CD14-positive monocyte (primary cell): ENCODE data around the gene BMP2K. TPM values are rescaled to one million over a fixed set of nuclear protein-coding genes. Genes with fewer than 3 reads are reported as not detected.

Source experiments
- DNase-seq, 3 donors: peaks; one replicate each; pipeline ENCODE4 v3.0.0-alpha.2; 2011 to 2022
- H2AFZ ChIP-seq: 2 replicates; pipeline ENCODE4 v1.6.0; 2012; ENCODE audit warnings: mild to moderate bottlenecking, low read depth, low read length, inconsistent platforms; ENCODE audit not compliant: insufficient read depth, poor library complexity, severe bottlenecking
- H3K27ac ChIP-seq, 2 donors: 1 replicate in 1 of 2; 2 replicates in 1 of 2; pipeline ENCODE4 v1.5.1; 2012 to 2013; ENCODE audit warnings: low read length in 2 of 2, control low read depth in 1 of 2, inconsistent platforms in 1 of 2, low read depth in 1 of 2, mild to moderate bottlenecking in 1 of 2
- H3K27me3 ChIP-seq, 2 donors: one replicate each; pipeline versions ENCODE4 v1.6.0 to v1.6.1; 2011 to 2013; ENCODE audit warnings: low read length in 2 of 2; ENCODE audit not compliant: control insufficient read depth in 2 of 2, insufficient read depth in 2 of 2
- H3K36me3 ChIP-seq, 2 donors: replicated peaks in 1 of 2; 1 replicate in 1 of 2; 2 replicates in 1 of 2; pipeline versions ENCODE4 v1.5.1 to v1.6.1; 2012 to 2013; ENCODE audit warnings: low read length in 2 of 2, control low read depth in 1 of 2, inconsistent platforms in 1 of 2, mild to moderate bottlenecking in 1 of 2; ENCODE audit not compliant: insufficient read depth in 2 of 2, control insufficient read depth in 1 of 2
- H3K4me1 ChIP-seq, 2 donors: 1 replicate in 1 of 2; 2 replicates in 1 of 2; pipeline versions ENCODE4 v1.5.1 to v1.6.1; 2012 to 2013; ENCODE audit warnings: low read length in 2 of 2, control low read depth in 1 of 2, inconsistent platforms in 1 of 2, mild to moderate bottlenecking in 1 of 2, moderate library complexity in 1 of 2; ENCODE audit not compliant: insufficient read depth in 2 of 2, control insufficient read depth in 1 of 2
- H3K4me2 ChIP-seq: replicated peaks from 2 replicates; pipeline ENCODE3; 2012; ENCODE audit warnings: low read length, moderate library complexity, mild to moderate bottlenecking; ENCODE audit not compliant: poor library complexity, severe bottlenecking; ENCODE audit errors: extremely low read depth
- H3K4me3 ChIP-seq, 3 experiments: fragments of 200-600 bp in 1 of 3; sonication (generic) in 1 of 3; replicated peaks in 1 of 3; 1 replicate in 2 of 3; 2 replicates in 1 of 3; pipeline ENCODE4 v1.5.1; 2011 to 2013; ENCODE audit warnings: low read length in 3 of 3, mild to moderate bottlenecking in 3 of 3, control low read depth in 2 of 3, low read depth in 2 of 3, inconsistent platforms in 1 of 3, moderate library complexity in 1 of 3
- H3K79me2 ChIP-seq: 2 replicates; pipeline ENCODE4 v1.6.0; 2012; ENCODE audit warnings: mild to moderate bottlenecking, control low read depth, inconsistent platforms, low read length, moderate library complexity; ENCODE audit not compliant: insufficient read depth
- H3K9ac ChIP-seq: 2 replicates; pipeline ENCODE4 v1.6.0; 2017; ENCODE audit warnings: low read length, mild to moderate bottlenecking; ENCODE audit not compliant: insufficient read depth, poor library complexity, severe bottlenecking
- H3K9me3 ChIP-seq, 2 donors: replicated peaks in 1 of 2; 1 replicate in 1 of 2; 2 replicates in 1 of 2; pipeline versions ENCODE4 v1.5.1 to v1.6.1; 2012 to 2013; ENCODE audit warnings: low read length in 2 of 2, control low read depth in 1 of 2; ENCODE audit not compliant: control insufficient read depth in 1 of 2, insufficient read depth in 1 of 2
- H4K20me1 ChIP-seq: 2 replicates; pipeline ENCODE4 v1.6.0; 2012; ENCODE audit warnings: mild to moderate bottlenecking, low read length, control low read depth, moderate library complexity; ENCODE audit not compliant: insufficient read depth
- H3K27ac Mint-ChIP-seq, 7 donors: one replicate each; pipeline ENCODE4 v1.8.0; 2020; ENCODE audit warnings: mild to moderate bottlenecking in 7 of 7, mixed read lengths in 7 of 7, moderate library complexity in 6 of 7, inconsistent platforms in 2 of 7
- H3K27me3 Mint-ChIP-seq, 3 donors: one replicate each; pipeline ENCODE4 v1.8.0; 2021 to 2022; ENCODE audit warnings: low read depth in 3 of 3, mild to moderate bottlenecking in 3 of 3, mixed read lengths in 3 of 3, moderate library complexity in 3 of 3, inconsistent platforms in 1 of 3
- H3K36me3 Mint-ChIP-seq, 2 donors: one replicate each; pipeline ENCODE4 v1.8.0; 2020; ENCODE audit warnings: mixed read lengths in 2 of 2, inconsistent platforms in 1 of 2, mild to moderate bottlenecking in 1 of 2
- H3K4me1 Mint-ChIP-seq: one replicate; pipeline ENCODE4 v1.8.0; 2020; ENCODE audit warnings: mild to moderate bottlenecking, mixed read lengths
- H3K4me3 Mint-ChIP-seq, 2 donors: one replicate each; pipeline ENCODE4 v1.8.0; 2020; ENCODE audit warnings: mild to moderate bottlenecking in 2 of 2, mixed read lengths in 2 of 2, moderate library complexity in 1 of 2
- H3K9me3 Mint-ChIP-seq, 7 donors: one replicate each; pipeline ENCODE4 v1.8.0; 2020 to 2022; ENCODE audit warnings: mixed read lengths in 7 of 7, mild to moderate bottlenecking in 6 of 7, moderate library complexity in 6 of 7, inconsistent platforms in 2 of 7
- WGBS: methylation state at CpG from one replicate; pipeline ENCODE4 v1.1.5; 2013; ENCODE audit warnings: missing lambda C conversion rate; ENCODE audit not compliant: insufficient coverage; 5-methylcytosine and 5-hydroxymethylcytosine counted together
- intact Hi-C, 2 donors: fragments of 100-400 bp; cut with micrococcal nuclease; formaldehyde crosslinking; loops; one replicate each; pipeline versions ENCODE4 v1.15.0 to v1.15.1; 2023
- polyA plus RNA-seq, 3 donors: library from polyadenylated mRNA; depleted of rRNA in 1 of 3; unstranded in 2 of 3; stranded (reverse) in 1 of 3; fragments of 300-500 nt in 2 of 3; fragments of >200 nt in 1 of 3; fragmentation: Illumina TruSeq in 2 of 3; gene quantifications; 1 replicate in 2 of 3; 2 replicates in 1 of 3; pipeline ENCODE4 v1.2.3, GENCODE V29; 2012 to 2021
- TF ChIP-seq, protein P1 (sequence below): fragments of 200-600 bp; IDR thresholded peaks from one replicate; pipeline ENCODE4 v1.8.0; 2022; ENCODE audit warnings: antibody characterized with exemption, mild to moderate bottlenecking

The BMP2K gene
- polyA plus RNA-seq, 3 donors, result 11.8 to 39.7 (median 21.6) TPM

- Mint-ChIP-seq H3K9me3 (no peaks in the 10 kb centered on the region), H3K27me3 (peaks cover 0 to 2% (median 0%) of the 10 kb centered on the region in 3 donors), H3K27ac (no peak overlapping the region), H3K4me3 (no peak overlapping the region), H3K36me3 (peaks cover 0 to 6% of the 10 kb centered on the region in 2 donors), H3K4me1 (peaks cover 38% of the 10 kb centered on the region)
- DNase-seq, result no peak
- 100% methylated on average over 1 of the region's 2 CpGs for WGBS
- H3K4me2 ChIP-seq, result no peak overlapping the region
- no peaks in the 10 kb centered on the region for H3K36me3 ChIP-seq
- intact Hi-C loops, result no loop called here
- H3K9ac ChIP-seq, result no peak overlapping the region
- TF ChIP-seq, protein P1, sequence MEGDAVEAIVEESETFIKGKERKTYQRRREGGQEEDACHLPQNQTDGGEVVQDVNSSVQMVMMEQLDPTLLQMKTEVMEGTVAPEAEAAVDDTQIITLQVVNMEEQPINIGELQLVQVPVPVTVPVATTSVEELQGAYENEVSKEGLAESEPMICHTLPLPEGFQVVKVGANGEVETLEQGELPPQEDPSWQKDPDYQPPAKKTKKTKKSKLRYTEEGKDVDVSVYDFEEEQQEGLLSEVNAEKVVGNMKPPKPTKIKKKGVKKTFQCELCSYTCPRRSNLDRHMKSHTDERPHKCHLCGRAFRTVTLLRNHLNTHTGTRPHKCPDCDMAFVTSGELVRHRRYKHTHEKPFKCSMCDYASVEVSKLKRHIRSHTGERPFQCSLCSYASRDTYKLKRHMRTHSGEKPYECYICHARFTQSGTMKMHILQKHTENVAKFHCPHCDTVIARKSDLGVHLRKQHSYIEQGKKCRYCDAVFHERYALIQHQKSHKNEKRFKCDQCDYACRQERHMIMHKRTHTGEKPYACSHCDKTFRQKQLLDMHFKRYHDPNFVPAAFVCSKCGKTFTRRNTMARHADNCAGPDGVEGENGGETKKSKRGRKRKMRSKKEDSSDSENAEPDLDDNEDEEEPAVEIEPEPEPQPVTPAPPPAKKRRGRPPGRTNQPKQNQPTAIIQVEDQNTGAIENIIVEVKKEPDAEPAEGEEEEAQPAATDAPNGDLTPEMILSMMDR, result no peak
- no peak overlapping the region for H3K27ac ChIP-seq
- H3K4me3 ChIP-seq, result no peak overlapping the region
- no peaks in the 10 kb centered on the region for H3K27me3 ChIP-seq
- H3K4me1 ChIP-seq, result peaks cover 22 to 32% of the 10 kb centered on the region in 2 donors
- no peaks in the 10 kb centered on the region for H3K9me3 ChIP-seq
- no peak overlapping the region for H2AFZ ChIP-seq
- no peaks in the 10 kb centered on the region for H4K20me1 ChIP-seq
- no peaks in the 10 kb centered on the region for H3K79me2 ChIP-seq
Observed at GRCh38 chr4:78753091-78753490, 23.1 kb upstream of the BMP2K start.

- peaks cover 0 to 2% (median 1%) of the 10 kb centered on the region in 7 donors for H3K9me3 Mint-ChIP-seq
- Histone ChIP-seq H3K4me1 (peaks cover 14 to 23% of the 10 kb centered on the region in 2 donors), H3K36me3 (no peaks in the 10 kb centered on the region), H3K4me2 (no peak overlapping the region), H4K20me1 (no peaks in the 10 kb centered on the region), H2AFZ (no peak overlapping the region), H3K27ac (no peak overlapping the region), H3K9ac (no peak overlapping the region), H3K9me3 (no peaks in the 10 kb centered on the region), H3K79me2 (no peaks in the 10 kb centered on the region), H3K27me3 (no peaks in the 10 kb centered on the region), H3K4me3 (no peak overlapping the region)
- WGBS, result no CpG with 5 or more reads among the region's 3 CpGs
- intact Hi-C loops, result no loop called here
- H3K36me3 Mint-ChIP-seq, result no peaks in the 10 kb centered on the region
- no peak for DNase-seq
- TF ChIP-seq, protein P1, result no peak
- H3K27me3 Mint-ChIP-seq, result peaks cover 0 to 2% (median 0%) of the 10 kb centered on the region in 3 donors
- no peak overlapping the region for H3K27ac Mint-ChIP-seq
- no peak overlapping the region for H3K4me3 Mint-ChIP-seq
- H3K4me1 Mint-ChIP-seq, result peaks cover 28% of the 10 kb centered on the region
Observed at GRCh38 chr4:78754872-78755271, 21.3 kb upstream of the BMP2K start.
